Tibial artery (tissue), 4 donors: ENCODE data around the gene ACKR3.

ENCODE experiments used
- DNase-seq, 2 donors: peaks; one replicate each; pipeline ENCODE4 v3.0.0-alpha.2; 2019
- H3K27ac ChIP-seq, 2 donors: fragments of 200-600 bp; sonication (generic) in 1 of 2; 1 replicate in 1 of 2; 2 replicates in 1 of 2; pipeline ENCODE4 v1.5.1; 2018 to 2019; ENCODE audit warnings: mild to moderate bottlenecking in 1 of 2
- H3K27me3 ChIP-seq, 2 donors: fragments of 200-600 bp; sonication (generic) in 1 of 2; one replicate each; pipeline versions ENCODE4 v1.5.1 to v1.6.0; 2016 to 2019
- H3K36me3 ChIP-seq, 3 donors: fragments of 200-600 bp; sonication (generic) in 2 of 3; one replicate each; pipeline ENCODE4 v1.5.1; 2016 to 2019; ENCODE audit warnings: mild to moderate bottlenecking in 2 of 3
- H3K4me1 ChIP-seq, 4 donors: fragments of 200-600 bp; sonication (generic) in 2 of 4; 1 replicate in 3 of 4; 2 replicates in 1 of 4; pipeline ENCODE4 v1.5.1; 2016 to 2019
- H3K4me3 ChIP-seq, 2 donors: fragments of 200-600 bp; sonication (generic) in 1 of 2; 1 replicate in 1 of 2; 2 replicates in 1 of 2; pipeline ENCODE4 v1.5.1; 2018 to 2019; ENCODE audit warnings: mild to moderate bottlenecking in 2 of 2
- H3K9me3 ChIP-seq, 3 donors: fragments of 200-600 bp; sonication (generic) in 1 of 3; one replicate each; pipeline ENCODE4 v1.5.1; 2016 to 2019
- intact Hi-C: fragments of 100-400 bp; cut with DNase I; formaldehyde crosslinking; loops from one replicate; pipeline ENCODE4 v1.15.0; 2023; ENCODE audit warnings: low total_unique reads
- TF ChIP-seq, protein P1 (sequence below), 2 experiments: fragments of 200-600 bp in 1 of 2; fragments of 450-650 bp in 1 of 2; IDR thresholded peaks; one replicate each; pipeline ENCODE4 v1.5.1; 2017 to 2019; ENCODE audit warnings: antibody characterized with exemption in 2 of 2, mild to moderate bottlenecking in 1 of 2, moderate library complexity in 1 of 2

The ACKR3 gene

DNA sequence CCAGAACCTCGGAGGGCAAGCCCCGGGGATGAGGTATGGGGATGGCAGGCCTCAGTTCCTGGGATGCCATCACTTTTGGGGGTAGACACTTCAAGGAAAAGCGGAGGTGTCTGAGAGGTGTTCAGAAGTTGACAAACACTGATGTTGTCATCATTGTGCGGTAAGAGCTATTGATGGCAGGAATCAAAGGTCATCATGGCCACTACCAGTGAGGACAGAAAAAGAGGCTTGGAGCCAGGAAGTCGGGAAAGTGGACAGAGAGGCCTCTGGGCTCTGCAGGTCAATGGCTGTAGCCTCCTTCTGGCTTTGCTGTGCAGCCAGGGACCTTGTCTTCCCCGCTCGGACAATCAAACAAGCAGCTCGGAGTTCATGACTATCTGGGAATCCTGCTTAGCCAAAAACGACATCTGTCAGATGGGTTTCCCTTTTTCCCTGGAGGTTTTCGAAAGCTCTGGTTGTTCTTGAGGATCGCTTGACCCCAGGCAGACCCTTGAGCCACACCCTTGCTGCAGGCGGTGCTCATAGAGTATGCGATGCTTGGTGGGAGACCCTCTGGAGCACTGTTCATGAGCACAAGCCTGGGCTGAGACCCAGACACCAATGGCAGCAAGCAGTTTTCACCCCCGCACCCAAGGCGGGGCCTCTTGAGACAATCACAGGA lies 19.4 kb downstream of the ACKR3 start:
- DNase-seq = no peak
- TF ChIP-seq, protein P1, sequence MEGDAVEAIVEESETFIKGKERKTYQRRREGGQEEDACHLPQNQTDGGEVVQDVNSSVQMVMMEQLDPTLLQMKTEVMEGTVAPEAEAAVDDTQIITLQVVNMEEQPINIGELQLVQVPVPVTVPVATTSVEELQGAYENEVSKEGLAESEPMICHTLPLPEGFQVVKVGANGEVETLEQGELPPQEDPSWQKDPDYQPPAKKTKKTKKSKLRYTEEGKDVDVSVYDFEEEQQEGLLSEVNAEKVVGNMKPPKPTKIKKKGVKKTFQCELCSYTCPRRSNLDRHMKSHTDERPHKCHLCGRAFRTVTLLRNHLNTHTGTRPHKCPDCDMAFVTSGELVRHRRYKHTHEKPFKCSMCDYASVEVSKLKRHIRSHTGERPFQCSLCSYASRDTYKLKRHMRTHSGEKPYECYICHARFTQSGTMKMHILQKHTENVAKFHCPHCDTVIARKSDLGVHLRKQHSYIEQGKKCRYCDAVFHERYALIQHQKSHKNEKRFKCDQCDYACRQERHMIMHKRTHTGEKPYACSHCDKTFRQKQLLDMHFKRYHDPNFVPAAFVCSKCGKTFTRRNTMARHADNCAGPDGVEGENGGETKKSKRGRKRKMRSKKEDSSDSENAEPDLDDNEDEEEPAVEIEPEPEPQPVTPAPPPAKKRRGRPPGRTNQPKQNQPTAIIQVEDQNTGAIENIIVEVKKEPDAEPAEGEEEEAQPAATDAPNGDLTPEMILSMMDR (IDR thresholded peaks at IDR 0.05) = no peak
- Histone ChIP-seq H3K9me3 (no peaks in the 10 kb centered on the region), H3K27me3 (no peaks in the 10 kb centered on the region), H3K27ac (no peak overlapping the region), H3K36me3 (peaks cover 0 to 9% (median 3%) of the 10 kb centered on the region in 3 donors), H3K4me1 (no peaks in the 10 kb centered on the region), H3K4me3 (no peak overlapping the region)
- intact Hi-C loops = loop anchor here (10.0 kb wide), 1 partner anchor 296 kb away; no protein-coding TSS in a partner anchor

DNA sequence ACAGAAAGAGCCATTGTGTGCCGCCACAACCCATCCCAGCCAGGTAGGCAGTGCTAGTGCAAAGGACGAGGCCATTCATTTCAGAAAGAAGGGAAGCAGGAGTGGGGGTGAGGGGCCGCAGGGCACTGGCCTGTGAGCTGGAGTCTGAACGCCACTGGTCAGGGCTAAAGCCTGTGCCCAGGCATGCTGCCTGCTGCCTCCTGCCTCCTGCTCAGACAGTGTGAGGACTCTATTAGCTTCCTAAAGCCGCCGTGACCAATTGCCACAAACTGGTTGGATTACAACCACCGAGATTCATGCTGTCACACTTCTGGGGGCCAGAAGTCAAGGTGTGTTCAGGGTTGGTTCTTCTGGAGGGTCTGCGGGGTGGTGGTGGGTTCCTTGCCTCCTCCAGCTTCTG lies 21.2 kb downstream of the ACKR3 start:
- Histone ChIP-seq H3K4me1 (no peaks in the 10 kb centered on the region), H3K4me3 (no peak overlapping the region), H3K9me3 (no peaks in the 10 kb centered on the region), H3K36me3 (no peaks in the 10 kb centered on the region), H3K27me3 (no peaks in the 10 kb centered on the region), H3K27ac (no peak overlapping the region)
- TF ChIP-seq, protein P1 (IDR thresholded peaks at IDR 0.05) = no peak
- intact Hi-C loops = no loop called here
- no peak for DNase-seq

DNA sequence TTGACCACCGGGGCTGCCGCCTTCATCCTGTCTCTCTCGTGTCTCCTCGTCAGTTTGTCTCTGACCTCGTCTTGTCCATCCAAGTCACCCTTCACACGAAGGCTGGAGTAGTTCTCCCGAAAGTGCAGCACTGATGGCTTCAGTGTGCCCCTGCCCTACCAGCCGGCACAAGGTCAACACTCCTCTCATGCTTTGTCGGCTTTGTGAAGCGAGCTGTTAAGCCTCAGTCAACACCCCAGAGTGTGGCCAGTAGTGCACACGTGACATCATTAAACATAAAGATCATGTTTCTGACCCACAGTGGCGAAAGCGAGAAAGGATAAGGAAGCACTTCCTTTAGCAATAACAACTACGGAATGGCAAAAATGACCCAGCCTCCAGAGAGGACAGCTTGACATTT lies 23.2 kb downstream of the ACKR3 start:
- Histone ChIP-seq H3K9me3 (no peaks in the 10 kb centered on the region), H3K27ac (no peak overlapping the region), H3K4me3 (no peak overlapping the region), H3K36me3 (no peaks in the 10 kb centered on the region), H3K27me3 (no peaks in the 10 kb centered on the region), H3K4me1 (peaks cover 0 to 14% (median 7%) of the 10 kb centered on the region in 4 donors)
- DNase-seq = no peak
- intact Hi-C loops = no loop called here
- TF ChIP-seq, protein P1 (IDR thresholded peaks at IDR 0.05) = no peak

DNA sequence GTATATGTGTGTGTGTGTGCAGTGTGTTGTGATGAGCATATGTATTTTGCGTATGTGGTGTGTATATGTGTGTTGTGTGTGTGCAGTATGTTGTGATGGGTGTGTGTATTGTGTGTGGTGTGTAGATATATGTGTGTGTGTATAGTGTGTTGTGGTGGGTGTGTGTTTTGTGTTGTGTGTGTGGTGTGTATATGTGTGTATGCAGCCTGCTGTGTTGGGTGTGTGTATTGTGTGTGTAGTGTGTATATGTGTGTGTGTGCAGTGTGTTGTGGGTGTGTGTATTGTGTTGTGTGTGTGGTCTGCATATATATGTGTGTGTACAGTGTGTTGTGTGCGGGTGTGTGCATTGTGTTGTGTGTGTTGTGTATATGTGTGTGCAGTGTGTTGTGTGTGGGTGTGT lies 23.9 kb downstream of the ACKR3 start:
- no peak overlapping the region for H3K4me3 ChIP-seq
- H3K36me3 ChIP-seq = no peaks in the 10 kb centered on the region
- no peak for DNase-seq
- no peaks in the 10 kb centered on the region for H3K9me3 ChIP-seq
- H3K27me3 ChIP-seq = no peaks in the 10 kb centered on the region
- TF ChIP-seq, protein P1 (IDR thresholded peaks at IDR 0.05) = no peak
- intact Hi-C loops = no loop called here
- peaks cover 0 to 17% (median 8%) of the 10 kb centered on the region in 4 donors for H3K4me1 ChIP-seq
- no peak overlapping the region for H3K27ac ChIP-seq

DNA sequence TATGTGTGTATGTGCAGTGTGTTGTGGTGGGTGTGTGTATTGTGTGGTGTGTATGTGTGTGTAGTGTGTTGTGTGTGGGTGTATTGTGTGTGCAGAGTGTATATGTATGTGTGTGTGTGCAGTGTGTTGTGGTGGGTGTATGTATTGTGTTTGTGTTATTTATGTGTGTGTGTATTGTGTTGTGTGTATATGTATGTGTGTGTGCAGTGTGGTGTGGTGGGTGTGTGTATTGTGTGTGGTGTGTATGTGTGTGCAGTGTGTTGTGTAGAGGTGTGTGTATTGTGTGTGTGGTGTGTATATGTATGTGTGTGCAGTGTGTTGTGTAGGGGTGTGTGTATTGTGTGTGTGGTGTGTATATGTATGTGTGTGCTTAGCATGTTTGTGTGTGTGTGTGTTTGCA lies 24.3 kb downstream of the ACKR3 start:
- DNase-seq = no peak
- TF ChIP-seq, protein P1 (IDR thresholded peaks at IDR 0.05) = no peak
- Histone ChIP-seq H3K4me3 (no peak overlapping the region), H3K4me1 (peaks cover 0 to 17% (median 8%) of the 10 kb centered on the region in 4 donors), H3K27me3 (no peaks in the 10 kb centered on the region), H3K9me3 (no peaks in the 10 kb centered on the region), H3K27ac (no peak overlapping the region), H3K36me3 (no peaks in the 10 kb centered on the region)
- intact Hi-C loops = no loop called here
